ENCODE data around the gene CCDC43. TPM values are rescaled to one million over a fixed set of nuclear protein-coding genes. Genes with fewer than 3 reads are reported as not detected.

Gene CCDC43
- total and polyA plus RNA-seq, 11 donors, result 19.0 to 32.9 (median 26.2) TPM

DNA sequence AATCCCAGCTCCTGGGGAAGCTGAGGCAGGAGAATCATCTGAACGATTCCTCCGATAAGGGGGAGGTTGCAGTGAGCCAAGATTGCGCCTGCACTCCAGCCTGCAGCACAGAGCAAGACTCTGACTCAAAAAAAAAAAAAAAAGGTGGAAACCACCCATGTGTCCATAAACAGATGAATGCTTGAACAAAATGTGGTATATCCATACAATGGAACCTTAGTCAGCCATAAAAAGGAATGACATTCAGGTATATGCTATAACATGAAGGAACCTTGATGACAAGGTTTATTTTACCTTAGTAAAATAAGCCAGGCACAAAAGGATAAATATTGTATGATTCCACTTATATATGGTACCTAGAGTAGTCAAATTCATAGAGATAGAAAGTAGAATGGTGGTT lies 36.2 kb downstream of the CCDC43 start:
- ATAC-seq, result no peak
- peaks cover 18 to 70% (median 36%) of the 10 kb centered on the region in 9 donors for H3K27me3 ChIP-seq
- H3K36me3 ChIP-seq, result no peaks in the 10 kb centered on the region
- intact Hi-C loops (cut with DNase I), result no loop called here
- peaks cover 0 to 5% (median 0%) of the 10 kb centered on the region in 12 donors for H3K9me3 ChIP-seq
- DNase-seq, result no peak
- 84 to 94% (median 93%) methylated on average over 3 of the region's 3 CpGs for WGBS, 4 donors
- no peak overlapping the region for H3K27ac ChIP-seq
- H3K4me3 ChIP-seq, result no peak overlapping the region
- H3K4me1 ChIP-seq, result peaks cover 0 to 12% (median 0%) of the 10 kb centered on the region in 12 donors
- TF ChIP-seq POLR2A (IDR thresholded peaks at IDR 0.05), result no peak
- TF ChIP-seq, protein P1, sequence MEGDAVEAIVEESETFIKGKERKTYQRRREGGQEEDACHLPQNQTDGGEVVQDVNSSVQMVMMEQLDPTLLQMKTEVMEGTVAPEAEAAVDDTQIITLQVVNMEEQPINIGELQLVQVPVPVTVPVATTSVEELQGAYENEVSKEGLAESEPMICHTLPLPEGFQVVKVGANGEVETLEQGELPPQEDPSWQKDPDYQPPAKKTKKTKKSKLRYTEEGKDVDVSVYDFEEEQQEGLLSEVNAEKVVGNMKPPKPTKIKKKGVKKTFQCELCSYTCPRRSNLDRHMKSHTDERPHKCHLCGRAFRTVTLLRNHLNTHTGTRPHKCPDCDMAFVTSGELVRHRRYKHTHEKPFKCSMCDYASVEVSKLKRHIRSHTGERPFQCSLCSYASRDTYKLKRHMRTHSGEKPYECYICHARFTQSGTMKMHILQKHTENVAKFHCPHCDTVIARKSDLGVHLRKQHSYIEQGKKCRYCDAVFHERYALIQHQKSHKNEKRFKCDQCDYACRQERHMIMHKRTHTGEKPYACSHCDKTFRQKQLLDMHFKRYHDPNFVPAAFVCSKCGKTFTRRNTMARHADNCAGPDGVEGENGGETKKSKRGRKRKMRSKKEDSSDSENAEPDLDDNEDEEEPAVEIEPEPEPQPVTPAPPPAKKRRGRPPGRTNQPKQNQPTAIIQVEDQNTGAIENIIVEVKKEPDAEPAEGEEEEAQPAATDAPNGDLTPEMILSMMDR (IDR thresholded peaks at IDR 0.05), result no peak

DNA sequence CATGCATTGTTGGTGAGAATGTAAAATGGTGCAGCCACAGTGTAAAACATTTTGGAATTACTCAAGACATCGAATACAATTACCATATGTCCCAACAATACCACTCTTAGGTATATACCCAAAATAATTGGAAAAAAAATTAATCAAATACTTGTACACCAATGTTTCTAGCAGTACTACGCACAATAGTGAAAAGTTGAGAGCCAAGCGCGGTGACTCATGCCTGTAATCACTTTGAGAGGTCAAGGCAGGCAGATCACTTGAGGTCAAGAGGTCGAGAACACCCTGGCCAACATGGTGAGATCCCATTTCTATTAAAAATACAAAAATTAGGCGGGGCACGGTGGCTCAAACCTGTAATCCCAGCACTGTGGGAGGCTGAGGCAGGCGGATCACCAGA lies 36.8 kb downstream of the CCDC43 start:
- Histone ChIP-seq H3K27ac (no peak overlapping the region), H3K4me1 (peaks cover 0 to 12% (median 0%) of the 10 kb centered on the region in 12 donors), H3K9me3 (peaks cover 0 to 5% (median 0%) of the 10 kb centered on the region in 12 donors), H3K27me3 (peaks cover 18 to 68% (median 32%) of the 10 kb centered on the region in 9 donors), H3K36me3 (no peaks in the 10 kb centered on the region), H3K4me3 (no peak overlapping the region)
- 72 to 89% (median 83%) methylated on average over 8 of the region's 8 CpGs for WGBS, 4 donors
- TF ChIP-seq POLR2A (IDR thresholded peaks at IDR 0.05), result no peak
- TF ChIP-seq, protein P1 (IDR thresholded peaks at IDR 0.05), result no peak
- intact Hi-C loops (cut with DNase I), result no loop called here
- DNase-seq (no peak), ATAC-seq (no peak)

DNA sequence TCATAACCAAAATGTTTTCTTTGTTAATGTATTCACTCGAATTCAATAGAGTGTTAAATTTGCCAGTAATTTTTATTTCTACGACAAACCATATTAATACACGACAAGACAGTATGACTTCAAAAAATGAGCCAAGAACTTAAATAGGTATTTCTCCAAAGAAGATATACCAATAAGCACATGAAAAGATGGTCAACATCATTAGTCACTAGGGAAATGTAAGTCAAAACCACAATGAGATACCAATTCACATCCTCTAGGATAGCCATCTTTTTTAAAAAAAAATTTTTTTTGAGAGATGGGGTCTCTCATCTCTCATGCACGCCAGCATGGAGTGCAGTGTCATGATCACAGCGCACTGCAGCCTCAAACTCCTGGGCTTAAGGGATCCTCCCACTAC lies 38.3 kb downstream of the CCDC43 start:
- Histone ChIP-seq H3K4me1 (peaks cover 0 to 4% (median 0%) of the 10 kb centered on the region in 12 donors), H3K36me3 (no peaks in the 10 kb centered on the region), H3K4me3 (no peak overlapping the region), H3K27ac (no peak overlapping the region), H3K9me3 (peaks cover 0 to 5% (median 0%) of the 10 kb centered on the region in 12 donors), H3K27me3 (peaks cover 9 to 55% (median 17%) of the 10 kb centered on the region in 9 donors)
- 78 to 82% (median 81%) methylated on average over 5 of the region's 5 CpGs for WGBS, 4 donors
- TF ChIP-seq, protein P1 (IDR thresholded peaks at IDR 0.05), result no peak
- no peak for TF ChIP-seq POLR2A (IDR thresholded peaks at IDR 0.05)
- ATAC-seq, result no peak
- no peak for DNase-seq
- intact Hi-C loops (cut with DNase I), result no loop called here

DNA sequence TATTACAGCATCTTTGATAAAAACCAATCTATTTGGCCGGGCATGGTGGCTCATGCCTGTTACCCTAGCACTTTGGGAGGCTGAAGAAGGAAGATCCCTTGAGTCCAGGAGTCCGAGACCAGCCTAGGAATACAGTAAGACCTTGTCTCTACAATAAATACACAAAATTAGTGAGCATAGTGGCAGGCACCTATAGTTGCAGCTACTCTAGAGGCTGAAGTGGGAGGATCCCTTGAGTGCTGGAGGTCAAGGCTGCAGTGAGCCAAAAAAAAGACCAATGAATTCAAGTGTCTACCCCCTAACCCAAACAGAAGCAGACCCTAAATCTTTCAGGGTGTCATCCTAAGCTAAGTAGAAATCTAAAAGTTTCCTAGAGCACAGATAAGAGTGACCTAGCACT lies 40.6 kb downstream of the CCDC43 start:
- no peaks in the 10 kb centered on the region for H3K4me1 ChIP-seq
- no peaks in the 10 kb centered on the region for H3K9me3 ChIP-seq
- intact Hi-C loops (cut with DNase I), result no loop called here
- 56 to 80% (median 66%) methylated on average over 2 of the region's 2 CpGs for WGBS, 4 donors
- peaks cover 0 to 36% (median 4%) of the 10 kb centered on the region in 9 donors for H3K27me3 ChIP-seq
- ATAC-seq (no peak), DNase-seq (no peak)
- TF ChIP-seq, protein P1 (IDR thresholded peaks at IDR 0.05), result no peak
- no peak for TF ChIP-seq POLR2A (IDR thresholded peaks at IDR 0.05)
- no peak overlapping the region for H3K27ac ChIP-seq
- H3K4me3 ChIP-seq, result no peak overlapping the region
- H3K36me3 ChIP-seq, result no peaks in the 10 kb centered on the region

All from heart left ventricle (tissue), 16 donors.